Chondrocyte (in vitro differentiated cells): Measurements from ENCODE around the gene KRT12. TPM values are rescaled to one million over a fixed set of nuclear protein-coding genes. Genes with fewer than 3 reads are reported as not detected.

Experiments used
- DNase-seq: peaks from one replicate; pipeline ENCODE4 v3.0.0; 2021; ENCODE audit warnings: mixed read lengths, low spot score
- H3K27ac Mint-ChIP-seq: one replicate; pipeline ENCODE4 v1.8.0; 2021; ENCODE audit warnings: mild to moderate bottlenecking, moderate library complexity, mixed read lengths; ENCODE audit not compliant: unreplicated experiment
- H3K27me3 Mint-ChIP-seq: 2 replicates; pipeline ENCODE4 v1.8.0; 2021; ENCODE audit warnings: low read depth, mixed read lengths
- H3K36me3 Mint-ChIP-seq: 2 replicates; pipeline ENCODE4 v1.8.0; 2021; ENCODE audit warnings: low read depth, mixed read lengths
- H3K4me1 Mint-ChIP-seq: 2 replicates; pipeline ENCODE4 v1.8.0; 2021; ENCODE audit warnings: low read depth, mild to moderate bottlenecking, mixed read lengths
- H3K4me3 Mint-ChIP-seq: one replicate; pipeline ENCODE4 v1.8.0; 2021; ENCODE audit warnings: mild to moderate bottlenecking, moderate library complexity, mixed read lengths; ENCODE audit not compliant: unreplicated experiment
- H3K9me3 Mint-ChIP-seq: 2 replicates; pipeline ENCODE4 v1.8.0; 2021; ENCODE audit warnings: low read depth, mixed read lengths
- total RNA-seq: library from RNA; stranded (reverse); gene quantifications from 3 replicates; pipeline ENCODE4 v1.2.1, GENCODE V29; 2021
- TF ChIP-seq, protein P1 (sequence below): fragments of 200-600 bp; sonication (generic); IDR thresholded peaks from 2 replicates; pipeline ENCODE4 v1.5.0; 2021; ENCODE audit warnings: antibody characterized with exemption, mild to moderate bottlenecking, moderate library complexity

Gene KRT12
- total RNA-seq, 1 donor from 2014 or later = not detected

DNA sequence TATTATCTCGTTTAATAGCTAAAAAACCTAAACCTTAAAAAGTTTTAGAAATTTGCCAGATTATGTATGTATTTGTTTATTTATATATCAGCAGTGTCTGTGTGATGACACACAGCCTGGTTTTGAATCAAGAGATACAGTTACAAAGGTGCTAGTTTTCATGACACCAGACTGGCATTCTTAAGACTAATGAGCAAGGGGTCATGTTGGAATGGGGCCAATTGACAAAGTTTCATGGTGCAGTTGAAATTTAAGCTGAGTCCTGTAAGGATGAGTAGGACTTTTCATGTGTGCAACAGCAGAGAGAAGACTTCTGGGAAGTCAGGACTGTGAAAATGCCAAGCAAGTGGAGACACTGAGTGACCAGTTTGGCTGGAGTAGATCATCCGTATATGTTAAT, 41.4 kb downstream of the KRT12 start:
- TF ChIP-seq, protein P1, sequence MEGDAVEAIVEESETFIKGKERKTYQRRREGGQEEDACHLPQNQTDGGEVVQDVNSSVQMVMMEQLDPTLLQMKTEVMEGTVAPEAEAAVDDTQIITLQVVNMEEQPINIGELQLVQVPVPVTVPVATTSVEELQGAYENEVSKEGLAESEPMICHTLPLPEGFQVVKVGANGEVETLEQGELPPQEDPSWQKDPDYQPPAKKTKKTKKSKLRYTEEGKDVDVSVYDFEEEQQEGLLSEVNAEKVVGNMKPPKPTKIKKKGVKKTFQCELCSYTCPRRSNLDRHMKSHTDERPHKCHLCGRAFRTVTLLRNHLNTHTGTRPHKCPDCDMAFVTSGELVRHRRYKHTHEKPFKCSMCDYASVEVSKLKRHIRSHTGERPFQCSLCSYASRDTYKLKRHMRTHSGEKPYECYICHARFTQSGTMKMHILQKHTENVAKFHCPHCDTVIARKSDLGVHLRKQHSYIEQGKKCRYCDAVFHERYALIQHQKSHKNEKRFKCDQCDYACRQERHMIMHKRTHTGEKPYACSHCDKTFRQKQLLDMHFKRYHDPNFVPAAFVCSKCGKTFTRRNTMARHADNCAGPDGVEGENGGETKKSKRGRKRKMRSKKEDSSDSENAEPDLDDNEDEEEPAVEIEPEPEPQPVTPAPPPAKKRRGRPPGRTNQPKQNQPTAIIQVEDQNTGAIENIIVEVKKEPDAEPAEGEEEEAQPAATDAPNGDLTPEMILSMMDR = no peak
- Mint-ChIP-seq H3K27me3 (no peaks in the 10 kb centered on the region), H3K9me3 (no peaks in the 10 kb centered on the region), H3K4me3 (no peak overlapping the region), H3K36me3 (no peaks in the 10 kb centered on the region), H3K4me1 (peaks cover 21% of the 10 kb centered on the region), H3K27ac (no peak overlapping the region)
- no peak for DNase-seq

DNA sequence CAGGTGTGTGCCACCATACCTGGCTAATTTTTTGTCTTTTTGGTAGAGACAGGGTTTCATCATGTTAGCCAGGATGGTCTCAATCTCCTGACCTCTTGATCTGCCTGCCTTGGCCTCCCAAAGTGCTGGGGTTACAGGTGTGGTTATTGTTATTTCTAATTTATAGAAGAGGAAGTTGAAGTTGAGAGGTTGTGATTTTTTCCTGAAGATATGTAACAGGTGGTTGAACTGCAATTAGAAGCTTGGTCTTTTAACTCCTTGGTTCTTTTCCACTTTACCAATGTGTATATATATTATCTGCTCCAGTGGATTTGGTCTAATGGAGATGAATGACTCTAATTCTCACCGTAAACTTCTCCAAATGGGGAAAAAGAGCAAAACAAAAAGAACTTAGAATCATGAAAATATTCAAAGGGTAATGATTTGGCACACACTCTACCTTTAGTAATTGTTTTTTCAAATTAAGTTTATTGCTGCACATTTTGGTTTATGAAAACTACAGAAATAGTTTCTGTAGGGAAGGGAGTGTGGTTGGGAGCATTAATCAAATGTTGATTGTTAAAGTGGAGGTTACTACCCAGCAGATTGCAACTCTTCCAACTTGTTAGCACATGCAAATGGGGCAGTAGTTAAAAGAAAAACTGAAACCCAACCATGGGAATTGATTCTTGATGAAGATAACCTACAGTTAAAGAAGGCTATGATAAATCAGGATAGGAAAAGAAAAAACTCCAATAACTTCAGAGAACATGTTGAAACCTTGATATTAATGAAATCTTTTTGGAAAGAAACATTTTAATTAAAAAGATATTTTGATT, 42.8 kb downstream of the KRT12 start:
- no peak for DNase-seq
- Mint-ChIP-seq H3K27me3 (no peaks in the 10 kb centered on the region), H3K4me1 (peaks cover 33% of the 10 kb centered on the region), H3K4me3 (no peak overlapping the region), H3K27ac (no peak overlapping the region), H3K36me3 (no peaks in the 10 kb centered on the region), H3K9me3 (no peaks in the 10 kb centered on the region)
- TF ChIP-seq, protein P1 = no peak

DNA sequence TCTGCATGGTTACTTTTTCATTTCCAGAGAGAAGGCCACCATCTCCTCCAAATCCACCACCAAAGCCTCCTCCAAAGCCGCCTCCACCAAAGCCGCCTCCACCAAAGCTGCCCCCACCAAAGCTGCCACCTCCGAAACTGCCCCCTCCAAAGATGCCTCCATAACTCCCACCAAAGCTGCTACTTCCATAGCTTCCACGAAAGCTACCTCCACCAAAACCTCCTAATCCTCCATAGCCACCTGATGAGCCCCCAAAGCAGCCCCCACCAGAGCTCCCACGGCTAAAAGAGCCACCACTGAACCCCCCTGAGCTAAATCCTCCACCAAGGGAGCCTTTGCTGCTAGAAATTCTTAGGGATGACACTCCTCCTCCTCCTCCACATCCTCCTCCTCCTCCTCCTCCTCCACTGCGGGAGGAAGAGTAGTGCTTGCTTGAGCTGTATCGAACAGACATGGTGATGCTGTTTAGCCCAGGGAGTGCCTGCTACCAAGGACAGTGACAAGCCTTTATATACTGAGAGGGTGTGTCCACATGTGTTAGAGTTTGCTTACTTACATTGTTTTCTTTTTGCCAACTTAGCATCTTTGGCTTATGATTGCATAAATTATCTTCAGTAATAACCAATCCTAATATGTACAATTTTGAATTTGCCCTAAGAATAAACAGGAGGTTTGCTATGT, 44.8 kb downstream of the KRT12 start, which contains the start of gene KRT10:
Gene KRT10 (minus strand): TSS at position 483 of the 681 bp plus-strand sequence. CDS start 29 bp downstream, at position 454.
- H3K9me3 Mint-ChIP-seq = no peaks in the 10 kb centered on the region
- no peaks in the 10 kb centered on the region for H3K27me3 Mint-ChIP-seq
- H3K27ac Mint-ChIP-seq = no peak within 1 kb of the TSS
- H3K36me3 Mint-ChIP-seq = peaks cover 3% of the 10 kb centered on the region
- no peak within 1 kb of the TSS for H3K4me3 Mint-ChIP-seq
- DNase-seq = no peak
- peaks cover 26% of the 10 kb centered on the region for H3K4me1 Mint-ChIP-seq
- TF ChIP-seq, protein P1 = no peak

DNA sequence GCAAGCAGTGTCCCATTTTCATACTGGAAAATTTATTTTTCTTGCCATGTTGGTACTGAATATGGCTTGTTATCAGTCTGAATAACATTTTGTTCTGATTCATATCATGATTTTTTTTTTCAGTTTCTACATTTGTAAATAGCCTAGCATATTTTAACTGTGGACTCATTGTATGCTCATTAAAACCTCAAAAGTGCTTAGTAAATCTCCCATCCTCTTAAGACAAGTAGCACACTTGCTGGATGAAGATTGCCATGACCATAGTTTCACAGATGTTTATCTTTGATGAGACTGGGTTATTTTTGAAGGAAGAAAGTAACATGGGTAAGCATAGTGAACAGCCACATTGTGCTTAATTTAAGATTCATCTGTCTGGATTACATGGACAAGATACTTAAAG, 45.5 kb downstream of the KRT12 start:
- Mint-ChIP-seq H3K27ac (no peak overlapping the region), H3K9me3 (no peaks in the 10 kb centered on the region), H3K4me3 (no peak overlapping the region), H3K27me3 (no peaks in the 10 kb centered on the region), H3K36me3 (peaks cover 8% of the 10 kb centered on the region), H3K4me1 (peaks cover 31% of the 10 kb centered on the region)
- DNase-seq = no peak
- TF ChIP-seq, protein P1 = no peak

DNA sequence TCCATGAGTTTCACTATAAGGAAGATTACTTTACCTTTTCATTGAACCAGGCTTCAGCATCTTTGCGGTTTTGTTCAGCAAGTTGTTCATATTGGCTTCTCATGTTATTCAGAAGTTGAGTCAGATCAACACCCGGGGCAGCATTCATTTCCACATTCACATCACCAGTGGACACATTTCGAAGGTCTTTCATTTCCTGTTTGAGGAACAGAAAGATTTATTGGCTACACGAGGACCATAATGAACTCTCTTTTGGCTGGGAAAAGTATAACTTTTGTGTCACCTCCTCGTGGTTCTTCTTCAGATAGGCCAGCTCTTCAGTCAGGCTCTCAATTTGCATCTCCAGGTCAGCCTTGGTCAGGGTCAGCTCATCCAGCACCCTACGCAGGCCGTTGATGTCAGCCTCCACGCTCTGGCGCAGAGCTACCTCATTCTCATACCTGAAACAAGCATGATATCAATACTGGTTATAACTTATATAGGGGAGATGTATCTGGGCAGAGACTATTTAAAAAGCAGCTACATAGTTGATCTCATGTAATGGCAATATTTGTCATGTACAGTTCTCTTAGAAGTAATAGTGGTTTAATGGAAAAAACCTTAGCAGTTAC, 46.7 kb downstream of the KRT12 start:
- no peaks in the 10 kb centered on the region for H3K9me3 Mint-ChIP-seq
- H3K27me3 Mint-ChIP-seq = no peaks in the 10 kb centered on the region
- DNase-seq = no peak
- peaks cover 8% of the 10 kb centered on the region for H3K36me3 Mint-ChIP-seq
- H3K27ac Mint-ChIP-seq = no peak overlapping the region
- peaks cover 31% of the 10 kb centered on the region for H3K4me1 Mint-ChIP-seq
- no peak overlapping the region for H3K4me3 Mint-ChIP-seq
- TF ChIP-seq, protein P1 = no peak
